GM12878 (cell line): Measurements from ENCODE around the gene NCS1.

ENCODE experiments used
- ATF2 ChIP-seq: IDR thresholded peaks from 2 replicates; pipeline ENCODE4 v1.6.1; 2012; ENCODE audit warnings: low read length, inconsistent platforms
- CBFB ChIP-seq: IDR thresholded peaks from 2 replicates; pipeline ENCODE4 v1.6.1; 2016; ENCODE audit warnings: antibody characterized with exemption, low read depth
- HDAC2 ChIP-seq: fragments of 200-600 bp; sonication (generic); IDR thresholded peaks from 2 replicates; pipeline ENCODE4 v1.6.1; 2017
- JUND ChIP-seq: IDR thresholded peaks from 2 replicates; pipeline ENCODE4 v1.6.1; 2012; ENCODE audit warnings: low read depth, mild to moderate bottlenecking, low read length, improper control_type of control experiment, moderate library complexity
- MXI1 ChIP-seq: fragments of 150-350 bp; IDR thresholded peaks from 2 replicates; pipeline ENCODE4 v1.6.1; 2011; ENCODE audit warnings: low read depth, mild to moderate bottlenecking, inconsistent platforms, low read length, improper control_type of control experiment
- NR2C2 ChIP-seq: IDR thresholded peaks from 2 replicates; pipeline ENCODE4 v1.6.1; 2011; ENCODE audit warnings: borderline replicate concordance, low read depth; ENCODE audit not compliant: control insufficient read depth, insufficient read length
- POLR2A ChIP-seq: IDR thresholded peaks from 2 replicates; pipeline ENCODE4 v1.6.1; 2011; ENCODE audit warnings: low read depth, mild to moderate bottlenecking, low read length
- STAT3 ChIP-seq: IDR thresholded peaks from 2 replicates; pipeline ENCODE4 v1.6.1; 2011; ENCODE audit warnings: low read depth, low read length, improper control_type of control experiment
- ZNF384 ChIP-seq: IDR thresholded peaks from 2 replicates; pipeline ENCODE4 v1.6.1; 2012; ENCODE audit warnings: low read depth, mild to moderate bottlenecking, low read length, improper control_type of control experiment, borderline replicate concordance
- ZNF622 ChIP-seq: fragments of 450-650 bp; IDR thresholded peaks from 2 replicates; pipeline ENCODE4 v1.6.1; 2017; ENCODE audit warnings: mild to moderate bottlenecking, inconsistent platforms
- TF ChIP-seq, protein P1 (sequence below), 3 experiments: IDR thresholded peaks in 2 of 3; conservative IDR thresholded peaks in 1 of 3; 2 replicates each; pipeline ENCODE4 v1.5.1; 2011; ENCODE audit warnings: low read depth in 3 of 3, low read length in 3 of 3, mild to moderate bottlenecking in 3 of 3, control low read depth in 2 of 3, moderate library complexity in 2 of 3, inconsistent platforms in 1 of 3, mixed read lengths in 1 of 3; ENCODE audit not compliant: control insufficient read depth in 2 of 3, insufficient read depth in 1 of 3; ENCODE audit errors: extremely low read depth in 1 of 3

DNA sequence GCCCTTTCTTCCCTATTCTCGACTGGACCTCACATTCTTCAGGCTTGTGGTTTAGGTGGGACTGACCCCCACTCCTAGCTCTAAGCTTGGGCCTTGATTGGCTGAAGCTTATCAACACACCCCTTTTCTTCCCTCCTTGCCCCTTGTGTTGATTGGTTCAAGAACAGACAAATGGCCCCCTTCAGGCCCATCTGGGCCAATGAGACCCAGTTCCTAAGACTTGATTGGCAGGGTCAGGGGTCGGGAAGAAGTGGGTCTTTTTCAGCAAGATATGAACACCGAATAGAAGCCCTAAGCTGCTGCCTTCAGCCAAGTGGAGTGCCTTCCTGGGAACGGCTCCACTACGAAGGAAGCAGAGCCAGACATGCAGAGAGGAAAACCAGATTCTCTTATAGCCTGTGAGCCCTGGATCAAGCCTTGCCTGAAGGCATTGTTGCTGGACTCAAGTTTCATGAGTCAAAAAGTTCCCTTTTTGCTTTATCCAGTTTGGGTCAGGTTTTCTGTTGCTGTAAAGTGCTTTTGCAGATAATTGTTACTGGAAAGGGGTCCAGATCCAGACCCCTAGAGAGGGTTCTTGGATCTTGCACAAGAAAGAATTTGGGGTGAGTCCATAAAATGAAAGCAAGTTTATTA is 22.4 kb upstream of the NCS1 start:
- TF ChIP-seq STAT3 (no peak), JUND (no peak), HDAC2 (no peak), ZNF622 (no peak), ATF2 (no peak), CBFB (no peak), MXI1 (no peak), NR2C2 (no peak), POLR2A (no peak), ZNF384 (no peak)
- TF ChIP-seq, protein P1, sequence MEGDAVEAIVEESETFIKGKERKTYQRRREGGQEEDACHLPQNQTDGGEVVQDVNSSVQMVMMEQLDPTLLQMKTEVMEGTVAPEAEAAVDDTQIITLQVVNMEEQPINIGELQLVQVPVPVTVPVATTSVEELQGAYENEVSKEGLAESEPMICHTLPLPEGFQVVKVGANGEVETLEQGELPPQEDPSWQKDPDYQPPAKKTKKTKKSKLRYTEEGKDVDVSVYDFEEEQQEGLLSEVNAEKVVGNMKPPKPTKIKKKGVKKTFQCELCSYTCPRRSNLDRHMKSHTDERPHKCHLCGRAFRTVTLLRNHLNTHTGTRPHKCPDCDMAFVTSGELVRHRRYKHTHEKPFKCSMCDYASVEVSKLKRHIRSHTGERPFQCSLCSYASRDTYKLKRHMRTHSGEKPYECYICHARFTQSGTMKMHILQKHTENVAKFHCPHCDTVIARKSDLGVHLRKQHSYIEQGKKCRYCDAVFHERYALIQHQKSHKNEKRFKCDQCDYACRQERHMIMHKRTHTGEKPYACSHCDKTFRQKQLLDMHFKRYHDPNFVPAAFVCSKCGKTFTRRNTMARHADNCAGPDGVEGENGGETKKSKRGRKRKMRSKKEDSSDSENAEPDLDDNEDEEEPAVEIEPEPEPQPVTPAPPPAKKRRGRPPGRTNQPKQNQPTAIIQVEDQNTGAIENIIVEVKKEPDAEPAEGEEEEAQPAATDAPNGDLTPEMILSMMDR (IDR thresholded peaks at IDR 0.05 in 2 of 3, conservative IDR thresholded peaks at IDR 0.05 in 1 of 3; ENCODE audit: control insufficient read depth in 2 of 3, extremely low read depth in 1 of 3, insufficient read depth in 1 of 3, low read depth in 3 of 3, low read length in 3 of 3) = no peak
